Epithelial cell of prostate (primary cell): Measurements from ENCODE around the gene TMEM38B.

Experiments used
- DNase-seq: peaks from one replicate; pipeline ENCODE4 v3.0.0-alpha.2; 2011; ENCODE audit warnings: low read depth, low spot score
- H3K27ac ChIP-seq: fragments of 450-650 bp; 2 replicates; pipeline ENCODE4 v1.5.1; 2017; ENCODE audit warnings: mild to moderate bottlenecking

Gene TMEM38B, protein sequence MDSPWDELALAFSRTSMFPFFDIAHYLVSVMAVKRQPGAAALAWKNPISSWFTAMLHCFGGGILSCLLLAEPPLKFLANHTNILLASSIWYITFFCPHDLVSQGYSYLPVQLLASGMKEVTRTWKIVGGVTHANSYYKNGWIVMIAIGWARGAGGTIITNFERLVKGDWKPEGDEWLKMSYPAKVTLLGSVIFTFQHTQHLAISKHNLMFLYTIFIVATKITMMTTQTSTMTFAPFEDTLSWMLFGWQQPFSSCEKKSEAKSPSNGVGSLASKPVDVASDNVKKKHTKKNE

DNA sequence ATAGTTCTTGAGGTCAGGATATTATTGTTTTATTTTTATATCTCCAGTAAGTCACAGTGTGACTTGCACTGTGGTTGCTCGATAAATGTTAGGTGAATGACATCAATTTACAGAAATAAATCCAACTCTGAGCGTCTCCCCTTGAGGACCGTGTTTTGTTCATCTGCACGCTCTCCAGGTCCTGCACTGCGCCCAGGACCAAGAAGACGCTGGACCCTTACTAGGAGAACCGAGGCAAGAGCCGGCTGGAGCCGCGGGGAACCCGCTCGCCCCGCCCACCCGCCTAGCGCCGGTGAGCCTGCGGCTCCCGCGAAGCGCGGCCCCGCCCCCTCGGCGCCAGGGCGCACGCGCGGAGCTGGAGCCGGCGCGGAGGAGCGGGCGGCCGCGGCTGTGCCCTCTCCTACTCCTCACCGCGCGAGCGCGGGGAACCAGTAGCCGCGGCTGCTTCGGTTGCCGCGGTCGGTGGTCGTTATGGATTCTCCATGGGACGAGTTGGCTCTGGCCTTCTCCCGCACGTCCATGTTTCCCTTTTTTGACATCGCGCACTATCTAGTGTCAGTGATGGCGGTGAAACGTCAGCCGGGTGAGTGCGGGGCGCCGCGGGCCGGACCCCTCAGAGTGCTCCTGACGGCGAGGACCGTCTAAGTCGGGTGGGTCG lies at the start of gene TMEM38B:
Gene TMEM38B (plus strand): TSS at position 352 of the 658 bp plus-strand sequence. CDS start 120 bp downstream, at position 472.
- DNase-seq = no peak
- H3K27ac ChIP-seq = no peak within 1 kb of the TSS

DNA sequence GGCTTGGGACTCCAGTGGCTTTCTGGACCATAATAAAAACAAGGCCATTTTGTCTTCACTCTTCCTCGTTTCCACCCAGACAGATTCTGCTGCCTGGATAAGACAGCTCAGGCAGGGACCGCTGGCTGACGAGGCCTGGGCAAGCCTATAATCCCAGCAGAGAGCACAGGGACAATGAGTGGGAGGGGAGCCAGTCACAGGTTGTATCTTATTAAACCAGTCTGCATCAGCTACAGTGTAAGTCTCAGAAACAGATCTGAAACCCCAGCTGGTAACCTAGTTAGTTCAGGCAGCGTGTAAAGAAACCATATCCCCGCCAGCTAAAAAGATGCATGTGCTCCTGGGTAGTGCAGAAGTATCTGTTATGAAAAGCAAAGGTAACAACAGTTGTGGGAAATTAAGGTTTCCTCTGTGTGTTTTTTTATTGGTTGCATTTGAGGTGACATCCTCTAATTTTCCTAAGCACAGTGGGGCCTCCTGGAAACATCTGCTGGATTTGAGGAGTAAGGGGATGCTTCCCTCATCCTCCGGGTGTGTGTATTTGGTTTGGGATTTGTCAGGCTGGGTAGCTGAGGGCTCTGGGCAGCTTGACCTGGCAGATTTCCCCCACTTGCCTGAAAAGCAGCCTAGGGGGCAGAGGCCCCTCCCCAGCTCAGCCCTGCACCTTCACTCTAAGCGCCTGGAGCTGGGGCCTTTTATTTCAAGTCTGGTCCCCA lies 47.3 kb upstream of the TMEM38B start:
- H3K27ac ChIP-seq = no peak overlapping the region
- no peak for DNase-seq

DNA sequence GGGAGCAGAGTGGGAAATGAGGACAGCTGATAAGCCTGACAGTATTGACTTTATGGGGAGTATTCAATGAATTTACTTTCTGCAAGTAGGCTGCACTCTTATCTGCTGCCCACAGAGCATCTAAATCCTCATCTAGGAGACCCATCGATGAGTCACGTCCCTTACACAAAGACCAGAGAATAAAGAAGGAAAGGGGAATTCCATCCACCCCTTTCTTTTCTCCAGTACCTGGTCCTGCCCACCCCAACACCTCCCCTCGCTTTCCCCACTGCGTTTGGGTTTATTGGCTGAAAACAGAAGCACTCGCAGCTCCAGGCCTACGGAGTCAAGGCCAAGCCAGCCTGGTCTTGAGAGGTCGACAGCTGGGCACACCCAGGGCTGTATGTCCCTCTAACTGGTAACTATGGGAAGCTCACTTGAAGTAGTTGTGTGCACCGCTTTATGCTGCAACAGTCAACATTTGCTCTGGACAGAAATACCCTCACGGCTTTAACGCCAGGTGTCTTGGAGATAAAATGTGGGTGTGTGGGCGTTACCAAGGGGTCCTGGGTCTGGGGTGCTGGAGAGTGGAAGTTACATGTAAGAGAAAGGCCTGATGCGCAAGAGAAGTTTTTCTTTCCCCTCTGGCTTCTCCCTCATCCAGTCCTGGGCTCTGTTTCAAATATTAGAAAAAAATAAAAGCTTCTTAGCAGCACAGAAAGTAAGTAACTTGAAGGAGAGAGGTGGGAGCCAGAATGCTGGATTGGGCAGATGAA lies 46.6 kb upstream of the TMEM38B start:
- DNase-seq = no peak
- no peak overlapping the region for H3K27ac ChIP-seq

DNA sequence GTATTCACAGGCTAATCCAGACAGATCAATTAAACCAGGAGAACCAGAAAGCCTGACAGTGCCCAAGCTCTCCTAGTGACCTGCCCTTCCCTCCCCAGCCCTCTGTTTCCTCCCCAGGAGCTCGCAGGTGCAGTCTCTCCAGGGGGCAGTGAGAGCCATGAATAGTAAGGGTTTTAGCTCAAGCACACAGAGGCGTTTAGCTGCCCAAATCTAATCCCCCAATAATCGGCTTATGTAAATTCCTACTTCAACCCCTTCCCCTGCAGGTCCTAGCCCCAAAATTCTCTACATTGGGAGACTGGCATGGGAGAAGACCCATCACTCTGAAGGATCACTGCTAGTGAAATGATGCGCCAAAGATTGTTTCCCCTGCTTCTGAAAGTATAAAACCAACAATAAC lies 42.5 kb upstream of the TMEM38B start:
- H3K27ac ChIP-seq = no peak overlapping the region

DNA sequence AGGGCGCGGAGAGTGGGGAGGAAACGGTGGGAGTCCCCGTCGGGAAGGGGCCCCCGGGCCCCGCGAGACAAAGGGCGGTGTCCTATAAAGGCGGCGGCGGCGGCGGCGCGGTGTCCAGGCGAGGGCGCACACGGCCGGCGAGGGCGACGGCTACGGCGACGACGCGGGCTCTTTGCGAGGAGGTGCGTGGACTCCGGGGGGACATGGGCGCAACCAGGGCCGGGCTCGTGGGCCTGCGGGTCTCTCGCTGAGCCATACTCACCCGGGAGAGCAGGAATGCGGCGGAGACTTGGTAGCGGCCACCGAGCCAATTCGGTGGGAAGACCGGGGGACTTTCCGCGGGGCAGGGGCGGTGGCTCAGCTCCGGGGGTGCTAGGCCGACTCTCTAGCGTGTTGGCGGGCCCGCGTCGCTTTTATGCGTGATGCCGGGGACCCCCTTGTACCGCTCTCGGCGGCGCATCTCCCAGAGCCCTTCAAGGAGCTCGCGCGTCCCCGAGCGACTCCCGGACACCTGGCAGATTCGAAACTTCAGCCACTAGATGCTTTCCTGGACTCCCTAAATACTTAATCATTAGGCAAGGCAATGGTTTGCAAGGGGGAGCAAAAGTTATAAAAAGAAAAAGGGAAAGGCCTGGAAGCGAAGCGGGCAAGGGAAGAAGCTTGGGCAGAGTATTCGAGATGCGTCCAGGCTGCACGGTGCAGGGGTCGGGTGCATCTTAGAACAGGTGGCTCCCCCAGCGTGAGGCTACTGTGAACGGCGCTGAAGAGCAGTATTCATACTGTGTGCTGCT lies 38.0 kb upstream of the TMEM38B start:
- H3K27ac ChIP-seq = no peak overlapping the region
- no peak for DNase-seq

More for the DNA sequence above, 42.5 kb upstream of the TMEM38B start:
- no peak for DNase-seq

DNA sequence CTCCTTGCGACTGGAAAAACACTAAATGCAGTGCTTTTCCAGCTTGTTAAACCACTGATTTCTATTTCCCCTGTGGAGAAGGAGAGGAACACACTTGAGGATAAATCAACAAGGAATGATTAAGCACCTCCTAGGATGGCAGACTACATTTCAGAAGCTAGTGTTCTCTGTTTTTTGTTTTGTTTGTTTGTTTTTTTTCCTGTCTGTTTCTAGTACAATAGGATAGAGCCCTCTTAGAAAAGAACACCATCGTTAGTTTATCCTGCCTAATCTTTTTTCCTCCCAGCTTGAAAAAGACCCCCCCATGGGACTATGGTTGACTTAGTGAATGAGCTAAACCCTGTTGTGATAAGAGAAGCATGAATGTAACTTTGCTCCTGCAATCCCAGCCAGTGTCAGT lies 36.0 kb upstream of the TMEM38B start:
- no peak for DNase-seq

DNA sequence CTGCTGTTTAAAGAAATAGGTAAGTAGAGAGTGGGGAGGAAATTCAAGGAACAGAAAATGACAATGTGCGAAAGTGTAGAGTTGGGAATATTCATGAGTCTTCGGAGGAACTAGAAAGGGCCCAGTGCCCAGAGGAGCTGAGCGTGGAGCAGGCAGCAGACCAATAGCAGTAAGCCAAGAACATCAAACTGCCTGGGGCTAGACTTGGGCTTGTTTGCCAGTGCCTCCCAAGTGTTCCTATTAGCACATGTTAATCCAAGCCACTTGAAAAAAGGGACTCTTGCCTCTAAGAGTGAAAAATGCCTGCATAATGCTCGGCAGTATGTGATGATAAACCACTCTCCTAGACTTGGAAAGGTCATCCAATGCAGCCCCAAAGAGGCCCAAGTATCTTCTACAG lies 33.3 kb upstream of the TMEM38B start:
- H3K27ac ChIP-seq = no peak overlapping the region
- DNase-seq = no peak

More for the DNA sequence above, 36.0 kb upstream of the TMEM38B start:
- H3K27ac ChIP-seq = no peak overlapping the region

DNA sequence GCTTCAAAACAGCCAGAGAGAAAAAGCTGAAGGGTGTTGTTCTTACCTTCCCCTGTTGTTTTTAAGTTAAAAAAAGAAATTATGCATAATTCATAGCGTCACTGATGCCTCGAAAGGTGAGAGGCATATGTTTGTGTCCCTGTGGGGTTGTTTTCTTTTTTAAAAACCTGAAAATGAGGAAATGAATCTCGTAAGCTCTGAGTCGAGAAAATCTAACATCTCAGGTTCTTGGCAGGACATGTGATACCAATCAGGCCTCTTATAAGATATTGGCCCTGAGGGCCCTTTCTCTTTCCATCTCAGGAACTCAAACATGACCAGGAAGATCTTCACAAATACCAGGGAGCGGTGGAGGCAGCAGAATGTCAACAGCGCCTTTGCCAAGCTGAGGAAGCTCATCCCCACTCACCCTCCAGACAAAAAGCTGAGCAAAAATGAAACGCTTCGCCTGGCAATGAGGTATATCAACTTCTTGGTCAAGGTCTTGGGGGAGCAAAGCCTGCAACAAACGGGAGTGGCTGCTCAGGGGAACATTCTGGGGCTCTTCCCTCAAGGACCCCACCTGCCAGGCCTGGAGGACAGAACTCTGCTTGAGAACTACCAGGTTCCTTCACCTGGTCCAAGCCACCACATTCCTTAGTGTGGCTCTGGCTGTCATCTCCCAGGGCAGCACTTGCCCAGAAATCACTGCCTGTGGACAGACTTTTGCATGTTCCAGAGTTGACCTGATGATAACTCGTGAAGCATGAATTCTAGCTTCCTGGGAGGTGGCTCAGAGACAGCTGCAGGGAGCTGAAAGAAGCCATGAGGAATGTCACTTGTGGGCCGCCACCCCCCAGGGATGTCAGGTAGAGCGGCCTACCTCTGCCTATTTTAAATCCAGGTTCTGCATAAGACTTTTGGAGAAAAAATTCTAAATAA lies 31.9 kb upstream of the TMEM38B start, which contains the start of gene TAL2:
Gene TAL2 (plus strand): TSS at position 274 of the 921 bp plus-strand sequence. CDS start 40 bp downstream, at position 314.
- no peak for DNase-seq
- no peak within 1 kb of the TSS for H3K27ac ChIP-seq

DNA sequence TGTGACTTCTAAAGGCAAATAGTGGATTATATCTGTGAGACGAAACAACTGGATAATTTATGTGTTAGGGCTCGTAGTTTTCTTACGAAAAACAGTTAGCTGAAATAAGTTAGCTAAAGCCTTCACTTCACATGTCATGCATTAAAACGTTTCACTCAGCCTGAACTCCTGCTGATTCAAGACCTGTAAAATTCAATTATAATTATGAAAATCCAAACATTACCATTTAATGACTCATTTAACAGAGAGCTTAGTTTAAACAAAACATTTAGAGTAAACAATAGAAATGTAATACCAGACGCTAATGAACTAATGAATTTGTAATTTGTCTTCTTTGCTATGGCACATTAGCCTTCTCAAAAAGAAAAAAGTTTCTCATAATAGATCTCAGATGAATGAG lies 30.4 kb upstream of the TMEM38B start:
- no peak for DNase-seq
- H3K27ac ChIP-seq = no peak overlapping the region

DNA sequence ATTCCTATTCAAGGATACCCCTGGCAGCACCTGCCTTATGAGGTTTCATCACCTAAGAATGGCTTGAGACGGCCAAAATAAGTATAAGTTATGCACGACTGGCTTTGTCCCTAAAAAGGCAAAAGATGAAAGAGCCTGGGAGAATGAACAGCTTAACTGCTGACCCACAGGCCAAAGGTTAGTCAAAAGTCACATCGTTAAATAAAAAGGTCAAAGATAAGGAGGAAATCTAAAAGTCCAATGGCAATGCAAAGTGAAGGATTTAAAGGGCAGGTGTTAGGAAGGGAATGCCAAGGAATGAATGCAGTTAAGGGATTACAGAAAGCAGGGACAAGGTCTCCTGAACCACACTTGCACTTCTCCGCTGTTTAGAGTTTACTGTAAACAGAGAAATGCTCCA lies 26.5 kb upstream of the TMEM38B start:
- H3K27ac ChIP-seq = no peak overlapping the region

DNA sequence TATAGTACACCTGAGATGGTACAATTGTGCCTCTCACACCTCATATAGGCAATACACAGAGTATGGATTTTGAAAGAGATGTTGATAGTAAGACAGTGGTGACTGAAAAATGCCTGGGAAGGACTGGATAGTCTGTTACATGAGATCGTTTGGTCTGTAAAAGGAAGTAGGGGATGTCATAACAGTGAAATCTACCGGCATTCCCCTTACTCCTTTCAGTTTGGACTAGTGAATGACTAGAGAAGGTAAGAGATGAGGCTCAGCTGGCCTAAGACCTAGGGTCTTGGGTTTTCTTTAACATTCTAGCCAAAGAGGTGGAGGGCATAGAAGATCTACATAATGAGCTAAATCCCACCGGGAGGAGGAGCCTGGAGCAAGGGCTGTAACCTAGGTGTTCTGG lies 24.0 kb upstream of the TMEM38B start:
- no peak overlapping the region for H3K27ac ChIP-seq
- no peak for DNase-seq

More for the DNA sequence above, 26.5 kb upstream of the TMEM38B start:
- no peak for DNase-seq

DNA sequence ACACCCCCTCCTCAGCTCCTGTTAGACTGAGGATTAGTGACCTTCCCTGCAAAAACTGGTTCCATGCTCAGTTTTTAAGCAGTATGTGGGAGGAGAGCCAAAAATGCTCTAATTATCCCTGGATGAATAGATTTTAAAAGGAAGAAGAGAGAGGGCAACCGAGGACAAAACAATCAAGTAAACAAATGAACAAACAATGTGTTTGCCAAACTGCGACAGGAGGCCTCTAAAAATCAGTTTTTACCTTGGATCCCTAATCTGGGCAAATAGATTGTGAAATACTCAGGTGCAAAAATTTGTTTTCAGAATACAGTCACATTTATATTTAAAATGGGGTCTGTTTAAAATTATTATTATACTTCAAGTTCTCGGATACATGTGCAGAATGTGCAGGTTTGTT lies 23.6 kb upstream of the TMEM38B start:
- DNase-seq = no peak
- no peak overlapping the region for H3K27ac ChIP-seq

DNA sequence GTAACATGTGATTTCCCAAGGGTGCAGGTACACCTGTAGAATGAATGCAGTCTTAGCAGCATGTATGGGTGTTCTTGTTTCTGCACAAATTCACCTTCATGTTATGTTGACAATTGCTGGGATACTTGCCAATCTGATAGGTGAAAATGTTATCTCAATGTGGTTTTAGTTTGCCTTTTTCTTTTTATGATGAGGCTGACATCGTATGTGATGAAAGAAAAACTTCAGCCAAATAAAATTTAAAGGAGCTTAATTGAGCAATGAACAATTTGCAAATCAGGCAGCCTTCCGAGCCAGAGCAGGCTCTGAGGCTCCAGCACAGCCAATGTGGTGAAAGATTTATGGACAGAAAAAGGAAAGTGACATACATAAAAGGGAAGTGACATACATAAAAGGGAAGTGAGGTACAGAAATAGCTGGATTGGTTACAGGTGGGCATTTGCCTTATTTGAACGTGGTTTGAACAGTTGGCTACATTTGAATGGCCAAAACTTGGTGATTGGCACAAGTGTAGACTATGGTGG lies 21.6 kb upstream of the TMEM38B start:
- no peak for DNase-seq
- H3K27ac ChIP-seq = no peak overlapping the region

DNA sequence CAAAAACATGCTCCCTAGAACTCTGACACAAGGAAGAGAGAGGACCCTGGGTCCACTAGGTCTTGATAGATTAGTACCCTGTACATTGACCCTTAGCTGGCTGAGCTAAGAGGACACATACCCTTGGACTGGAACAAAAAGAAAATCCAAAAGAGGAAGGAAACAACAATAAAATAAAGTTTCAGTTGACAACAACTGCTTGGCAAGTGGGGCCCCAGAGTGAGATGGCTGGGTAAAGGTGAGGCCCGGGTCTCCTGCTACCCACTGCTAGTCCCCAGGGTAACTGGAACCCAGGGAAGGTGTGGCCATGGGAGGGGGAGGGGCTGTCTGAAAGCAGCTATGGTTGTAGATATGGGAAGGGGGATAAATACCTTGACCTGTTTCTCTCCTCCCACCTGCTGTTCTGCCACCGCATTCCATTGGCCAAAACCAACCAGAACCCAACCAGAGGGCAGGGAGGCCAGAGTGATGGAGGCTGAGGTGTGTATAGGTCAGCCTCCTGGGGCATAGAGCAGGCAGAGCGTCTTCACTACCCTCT lies 20.4 kb upstream of the TMEM38B start:
- H3K27ac ChIP-seq = no peak overlapping the region
- DNase-seq = no peak

DNA sequence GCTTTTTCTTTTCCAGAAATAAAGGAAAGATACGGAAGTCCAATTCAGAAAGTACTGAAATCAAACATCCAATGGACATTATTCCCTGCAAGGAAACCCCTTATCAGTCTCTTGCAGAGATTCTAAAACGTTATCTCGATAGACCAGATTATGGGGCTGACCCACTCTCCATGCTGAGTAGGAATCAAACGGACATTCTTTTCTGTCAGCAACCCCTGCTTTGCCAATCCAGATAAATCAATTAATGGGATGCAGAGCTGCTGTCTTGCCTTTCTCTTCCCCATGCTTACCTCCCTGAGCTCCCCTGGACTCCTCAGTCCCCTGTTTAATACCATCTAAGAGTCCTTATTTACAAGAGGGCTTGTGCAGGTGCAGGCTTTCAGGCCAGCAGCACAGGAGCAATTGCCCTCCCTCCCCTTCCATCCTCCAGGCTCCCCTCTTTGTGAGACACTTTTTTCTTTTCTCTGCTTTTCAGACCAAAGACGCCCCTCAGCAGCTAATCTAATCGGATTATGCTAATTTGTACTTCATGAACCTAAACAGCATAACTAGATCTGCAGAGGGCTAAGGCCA lies 17.9 kb upstream of the TMEM38B start:
- no peak for DNase-seq
- no peak overlapping the region for H3K27ac ChIP-seq

DNA sequence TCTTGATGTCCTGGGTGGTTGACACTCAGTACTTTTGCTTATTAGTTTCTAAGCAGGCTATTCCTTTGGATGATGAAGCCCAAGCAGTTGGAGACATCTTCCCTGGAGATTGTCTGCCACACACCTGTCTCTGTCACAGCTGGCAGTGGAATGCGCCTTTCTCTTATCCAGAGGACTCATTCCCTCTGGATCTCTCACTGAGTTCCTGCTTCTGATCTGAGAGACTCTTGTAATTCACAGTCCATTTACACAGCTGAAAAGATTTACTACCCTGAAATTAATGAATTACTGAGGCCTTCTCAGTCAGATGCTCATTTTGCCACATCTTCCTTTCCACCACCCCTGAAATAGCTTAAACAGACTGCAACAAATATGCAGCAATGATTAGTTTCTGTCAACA lies 16.2 kb upstream of the TMEM38B start:
- DNase-seq = no peak
- no peak overlapping the region for H3K27ac ChIP-seq

DNA sequence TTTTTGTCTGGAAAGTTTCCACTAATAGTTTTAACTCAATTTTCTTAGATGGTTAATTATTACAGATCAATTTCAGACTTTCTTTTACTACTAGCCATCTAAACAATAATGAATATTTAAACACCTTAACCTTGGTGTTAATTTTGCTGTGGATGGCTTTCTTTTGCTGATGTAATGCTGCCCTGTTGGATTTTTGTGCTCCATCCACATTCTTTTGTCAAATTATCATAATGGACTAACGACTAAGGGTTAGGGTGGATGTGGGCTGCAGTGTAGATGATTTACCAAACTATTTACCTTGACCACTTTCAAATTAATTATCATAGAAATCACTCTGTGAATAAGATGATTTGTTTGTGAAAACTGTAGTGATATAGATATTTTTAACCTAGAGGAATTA lies 15.6 kb upstream of the TMEM38B start:
- no peak for DNase-seq
- no peak overlapping the region for H3K27ac ChIP-seq
